Epithelial cell of esophagus (primary cell): ENCODE data around the gene STK31.
A peak's percentile ranks its signal among the peaks of the same experiment; 100 is the strongest.
"Not testable (repeated sequence)": the region's sequence is repeated elsewhere in the genome, so short reads cannot be mapped to it uniquely, and the experiment has no call there.

ENCODE experiments used
- DNase-seq: peaks from one replicate; pipeline ENCODE4 v3.0.0; 2010; ENCODE audit warnings: low read depth
- H3K4me3 ChIP-seq: 2 replicates; pipeline ENCODE4 v1.5.1; 2011; ENCODE audit warnings: mild to moderate bottlenecking, low read length, control low read depth
- TF ChIP-seq, protein P1 (sequence below): IDR thresholded peaks from 2 replicates; pipeline ENCODE4 v1.5.1; 2011; ENCODE audit warnings: low read depth, mild to moderate bottlenecking, low read length, control low read depth, inconsistent platforms; ENCODE audit not compliant: insufficient read depth; ENCODE audit errors: missing control alignments

Gene STK31

DNA sequence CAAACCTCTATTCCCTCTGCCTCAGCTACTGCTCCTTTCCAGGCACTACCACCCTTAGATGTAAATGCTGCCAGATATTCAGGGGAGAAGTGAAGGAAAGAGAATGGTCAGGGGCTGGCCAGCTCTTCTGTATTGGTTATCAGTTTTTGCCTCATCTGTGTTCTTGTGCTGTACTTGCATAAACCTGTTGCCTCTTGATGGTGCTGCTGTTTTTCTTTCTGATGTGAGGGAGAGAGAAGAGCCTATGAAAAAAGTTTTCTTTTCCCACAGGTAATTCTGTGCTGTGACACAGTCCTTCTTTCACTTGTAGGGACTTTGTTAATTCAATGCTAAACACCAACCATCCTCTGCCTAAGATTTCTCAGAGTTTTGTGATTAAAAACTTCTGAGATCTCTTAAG lies 57.5 kb downstream of the STK31 start:
- DNase-seq: no peak
- TF ChIP-seq, protein P1, sequence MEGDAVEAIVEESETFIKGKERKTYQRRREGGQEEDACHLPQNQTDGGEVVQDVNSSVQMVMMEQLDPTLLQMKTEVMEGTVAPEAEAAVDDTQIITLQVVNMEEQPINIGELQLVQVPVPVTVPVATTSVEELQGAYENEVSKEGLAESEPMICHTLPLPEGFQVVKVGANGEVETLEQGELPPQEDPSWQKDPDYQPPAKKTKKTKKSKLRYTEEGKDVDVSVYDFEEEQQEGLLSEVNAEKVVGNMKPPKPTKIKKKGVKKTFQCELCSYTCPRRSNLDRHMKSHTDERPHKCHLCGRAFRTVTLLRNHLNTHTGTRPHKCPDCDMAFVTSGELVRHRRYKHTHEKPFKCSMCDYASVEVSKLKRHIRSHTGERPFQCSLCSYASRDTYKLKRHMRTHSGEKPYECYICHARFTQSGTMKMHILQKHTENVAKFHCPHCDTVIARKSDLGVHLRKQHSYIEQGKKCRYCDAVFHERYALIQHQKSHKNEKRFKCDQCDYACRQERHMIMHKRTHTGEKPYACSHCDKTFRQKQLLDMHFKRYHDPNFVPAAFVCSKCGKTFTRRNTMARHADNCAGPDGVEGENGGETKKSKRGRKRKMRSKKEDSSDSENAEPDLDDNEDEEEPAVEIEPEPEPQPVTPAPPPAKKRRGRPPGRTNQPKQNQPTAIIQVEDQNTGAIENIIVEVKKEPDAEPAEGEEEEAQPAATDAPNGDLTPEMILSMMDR: no peak
- H3K4me3 ChIP-seq: no peak overlapping the region

DNA sequence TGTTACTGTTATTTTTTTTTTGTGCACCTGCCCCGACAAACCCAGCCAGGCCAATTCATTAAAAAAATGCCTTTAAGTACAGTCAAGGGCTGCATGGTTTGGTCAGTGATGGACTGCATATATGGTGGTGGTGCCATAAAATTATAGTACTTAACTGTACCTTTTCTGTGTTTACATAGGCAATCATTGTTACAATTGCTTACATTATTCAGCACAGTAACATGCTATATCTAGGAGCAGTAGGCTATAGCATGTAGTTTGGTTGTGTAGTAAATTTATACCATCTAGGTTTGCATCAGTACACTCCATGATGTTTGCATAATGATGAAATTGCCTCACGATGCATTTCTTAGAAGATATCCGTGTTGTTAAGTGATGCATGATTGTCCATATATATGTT lies 58.0 kb downstream of the STK31 start:
- H3K4me3 ChIP-seq: no peak overlapping the region
- TF ChIP-seq, protein P1: no peak
- no peak for DNase-seq

DNA sequence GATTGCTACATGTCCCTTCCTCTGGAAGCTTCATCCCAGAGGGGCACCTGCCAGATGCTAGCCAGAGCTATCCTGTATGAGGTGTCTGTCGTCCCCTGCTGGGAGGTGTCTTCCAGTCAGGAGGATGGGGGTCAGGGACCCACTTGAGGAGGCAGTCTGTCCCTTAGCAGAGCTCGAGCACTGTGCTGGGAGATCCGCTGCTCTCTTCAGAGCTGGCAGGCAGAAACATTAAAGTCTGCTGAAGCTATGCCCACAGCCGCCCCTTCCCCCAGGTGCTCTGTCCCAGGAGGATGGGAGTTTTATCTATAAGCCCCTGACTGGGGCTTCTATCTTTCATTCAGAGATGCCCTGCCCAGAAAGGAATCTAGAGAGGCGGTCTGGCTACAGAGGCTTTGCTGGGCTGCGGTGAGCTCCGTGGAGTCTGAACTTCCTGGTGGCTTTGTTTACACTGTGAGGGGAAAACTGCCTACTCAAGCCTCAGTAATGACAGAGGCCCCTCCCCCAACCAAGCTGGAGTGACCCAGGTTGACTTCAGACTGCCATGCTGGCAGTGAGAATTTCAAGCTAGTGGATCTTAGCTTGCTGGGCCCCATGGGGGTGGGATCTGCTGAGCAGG lies 69.3 kb downstream of the STK31 start:
- not testable (repeated sequence) for H3K4me3 ChIP-seq, DNase-seq

DNA sequence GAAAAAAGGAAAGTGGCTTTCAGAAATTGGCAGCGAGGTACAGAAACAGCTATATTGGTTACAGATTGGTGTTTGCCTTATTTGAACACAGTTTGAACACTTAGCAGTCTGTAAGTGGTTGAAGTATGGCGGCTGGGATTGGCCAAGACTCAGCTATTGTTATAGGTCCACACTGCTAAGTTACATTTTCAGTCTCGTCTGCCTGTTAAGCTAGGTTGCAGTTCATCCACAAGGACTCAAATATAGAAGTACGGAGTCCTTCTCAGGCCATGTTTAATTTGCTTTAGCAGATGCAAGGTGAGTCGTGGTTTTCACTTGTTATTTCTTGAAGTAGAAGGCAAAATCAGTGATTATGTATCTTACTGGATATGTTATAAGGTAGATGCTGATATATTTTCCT lies 73.1 kb downstream of the STK31 start:
- H3K4me3 ChIP-seq: no peak overlapping the region
- DNase-seq: no peak
- TF ChIP-seq, protein P1: no peak

DNA sequence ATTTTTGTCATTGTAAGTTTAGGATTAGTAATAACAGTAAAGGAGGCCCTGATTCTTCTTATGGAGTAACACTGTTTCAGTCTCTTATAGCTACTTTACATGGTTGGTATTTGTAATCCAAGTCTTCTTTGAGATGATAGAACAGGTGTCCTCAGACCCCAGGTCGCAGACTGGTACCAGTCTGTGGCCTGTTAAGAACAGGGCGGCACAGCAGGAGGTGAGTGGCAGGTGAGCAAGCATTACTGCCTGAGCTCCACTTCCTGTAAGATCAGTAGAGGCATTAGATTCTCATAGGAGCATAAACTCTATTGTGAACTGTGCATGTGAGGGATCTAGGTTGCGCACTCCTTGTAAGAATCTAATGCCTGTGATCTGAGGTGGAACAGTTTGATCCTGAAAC lies 77.3 kb downstream of the STK31 start:
- H3K4me3 ChIP-seq: no peak overlapping the region
- DNase-seq: peak; percentile 1
- TF ChIP-seq, protein P1: no peak

DNA sequence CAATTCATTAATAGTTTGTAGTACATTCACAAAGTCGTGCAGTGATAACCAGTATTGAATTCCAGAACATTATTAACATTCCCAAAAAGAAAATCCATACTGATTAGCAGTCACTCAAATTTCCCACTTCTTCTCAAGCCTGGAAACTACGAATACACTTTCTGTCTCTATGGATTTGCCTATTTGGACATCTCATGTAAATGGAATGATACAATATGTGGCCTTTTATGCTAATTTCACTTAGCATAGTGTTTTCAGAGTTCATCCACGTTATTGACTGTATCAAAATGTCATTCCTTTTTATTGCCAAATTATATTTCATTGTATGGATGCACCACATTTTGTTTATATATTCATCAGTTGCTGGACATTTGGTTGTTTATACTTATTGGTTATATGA lies 78.8 kb downstream of the STK31 start:
- TF ChIP-seq, protein P1: no peak
- DNase-seq: no peak

DNA sequence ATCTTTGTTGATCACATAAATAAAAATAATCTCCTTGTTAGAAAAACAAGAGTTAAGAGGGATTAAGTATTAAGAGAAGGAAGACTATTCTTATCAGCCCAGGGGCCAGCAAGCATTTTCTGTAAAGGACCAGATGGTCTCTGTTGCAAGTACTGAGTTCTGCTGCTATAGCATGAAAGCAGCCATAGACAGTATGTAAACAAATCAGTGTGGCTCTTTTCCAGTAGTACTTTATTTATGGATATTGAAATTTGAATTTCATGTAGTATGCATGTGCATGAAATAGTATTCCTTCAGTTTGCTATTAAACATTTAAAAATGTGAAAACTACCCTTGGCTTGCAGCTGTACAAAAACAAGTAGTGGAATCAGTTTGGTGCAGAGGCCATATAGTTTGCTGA lies 81.7 kb downstream of the STK31 start:
- no peak overlapping the region for H3K4me3 ChIP-seq
- no peak for DNase-seq
- TF ChIP-seq, protein P1: no peak

More for the DNA sequence above, 78.8 kb downstream of the STK31 start:
- no peak overlapping the region for H3K4me3 ChIP-seq
